GM18861 (cell line): ENCODE measurements around the gene H1-8.
"Not testable (repeated sequence)": the region's sequence is repeated elsewhere in the genome, so short reads cannot be mapped to it uniquely, and the experiment has no call there.

Experiments used
- ATAC-seq: cut with Tn5 transposase; IDR thresholded peaks from one replicate; pipeline ENCODE4 v1.9.1; 2021; ENCODE audit not compliant: unreplicated experiment

The H1-8 gene, protein sequence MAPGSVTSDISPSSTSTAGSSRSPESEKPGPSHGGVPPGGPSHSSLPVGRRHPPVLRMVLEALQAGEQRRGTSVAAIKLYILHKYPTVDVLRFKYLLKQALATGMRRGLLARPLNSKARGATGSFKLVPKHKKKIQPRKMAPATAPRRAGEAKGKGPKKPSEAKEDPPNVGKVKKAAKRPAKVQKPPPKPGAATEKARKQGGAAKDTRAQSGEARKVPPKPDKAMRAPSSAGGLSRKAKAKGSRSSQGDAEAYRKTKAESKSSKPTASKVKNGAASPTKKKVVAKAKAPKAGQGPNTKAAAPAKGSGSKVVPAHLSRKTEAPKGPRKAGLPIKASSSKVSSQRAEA

DNA sequence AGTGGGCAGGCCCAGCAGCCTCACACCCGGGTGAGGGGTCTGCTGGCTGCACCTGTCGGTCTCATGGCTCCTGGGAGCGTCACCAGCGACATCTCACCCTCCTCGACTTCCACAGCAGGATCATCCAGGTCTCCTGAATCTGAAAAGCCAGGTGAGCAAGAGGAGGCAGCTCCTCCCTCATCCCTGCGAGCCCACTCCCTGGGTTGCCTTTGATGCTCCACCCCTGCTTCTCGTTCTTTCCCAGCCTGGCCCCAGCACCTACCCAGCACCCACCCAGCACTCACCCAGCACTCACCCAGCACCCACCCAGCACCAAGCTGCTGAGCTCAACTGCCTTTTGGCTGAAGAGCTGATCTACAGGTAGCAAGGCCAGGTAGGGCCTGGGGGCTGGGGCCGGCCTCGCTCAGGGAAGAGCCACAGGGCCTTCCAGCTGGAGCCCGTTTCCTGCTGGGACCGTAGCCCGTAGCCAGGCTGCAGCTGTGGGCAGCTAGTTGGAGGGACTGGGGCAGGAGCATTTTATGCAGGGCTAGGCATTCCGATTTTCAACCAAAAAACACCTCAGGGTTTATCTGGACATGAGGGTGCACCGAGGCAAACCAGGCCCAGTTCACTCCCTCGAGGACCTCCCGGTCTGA lies at the start of gene H1-8:
Gene H1-8, plus strand, starts transcription at position 20 of the 635 bp plus-strand sequence. Its CDS starts 44 bp downstream, at position 64.
- no peak for ATAC-seq

DNA sequence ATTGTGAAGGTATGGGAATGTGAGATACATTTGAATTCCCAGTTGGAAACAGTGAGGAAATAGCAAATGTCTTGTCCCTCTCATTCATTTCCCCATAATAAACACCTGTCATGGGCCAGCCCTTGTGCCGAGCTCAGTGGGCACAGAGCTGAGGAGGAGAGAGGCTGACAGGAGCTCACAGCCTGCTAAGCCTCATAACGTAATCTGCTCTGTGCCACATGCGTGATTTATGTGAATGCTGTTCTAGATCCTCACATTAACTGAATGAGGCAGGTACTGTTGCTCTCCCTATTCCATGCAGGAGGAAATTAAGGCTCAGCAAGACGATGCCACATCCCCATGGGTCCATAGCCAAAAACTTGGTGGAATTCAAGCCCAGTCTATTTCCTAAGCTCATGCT lies 49.8 kb upstream of the H1-8 start:
- no peak for ATAC-seq

DNA sequence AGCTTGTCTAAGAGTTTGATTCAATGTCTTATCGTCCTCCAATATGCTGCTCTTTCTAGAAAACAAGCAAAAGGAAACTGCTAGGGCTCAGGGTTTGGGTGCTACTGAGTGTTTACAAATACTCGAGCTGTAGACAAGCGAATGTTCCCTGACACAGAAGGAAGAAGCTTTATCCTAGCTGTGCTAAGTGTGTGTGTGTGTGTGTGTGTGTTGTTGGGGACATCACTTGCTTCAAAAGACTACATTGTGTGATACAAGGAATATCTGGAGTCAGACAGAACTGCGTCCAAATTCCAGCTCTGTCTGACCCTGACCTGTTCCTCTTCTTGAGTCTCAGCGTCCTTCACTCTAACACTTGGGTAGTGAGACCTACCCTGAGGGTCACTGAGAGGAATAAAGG lies 48.5 kb upstream of the H1-8 start:
- not testable (repeated sequence) for ATAC-seq

DNA sequence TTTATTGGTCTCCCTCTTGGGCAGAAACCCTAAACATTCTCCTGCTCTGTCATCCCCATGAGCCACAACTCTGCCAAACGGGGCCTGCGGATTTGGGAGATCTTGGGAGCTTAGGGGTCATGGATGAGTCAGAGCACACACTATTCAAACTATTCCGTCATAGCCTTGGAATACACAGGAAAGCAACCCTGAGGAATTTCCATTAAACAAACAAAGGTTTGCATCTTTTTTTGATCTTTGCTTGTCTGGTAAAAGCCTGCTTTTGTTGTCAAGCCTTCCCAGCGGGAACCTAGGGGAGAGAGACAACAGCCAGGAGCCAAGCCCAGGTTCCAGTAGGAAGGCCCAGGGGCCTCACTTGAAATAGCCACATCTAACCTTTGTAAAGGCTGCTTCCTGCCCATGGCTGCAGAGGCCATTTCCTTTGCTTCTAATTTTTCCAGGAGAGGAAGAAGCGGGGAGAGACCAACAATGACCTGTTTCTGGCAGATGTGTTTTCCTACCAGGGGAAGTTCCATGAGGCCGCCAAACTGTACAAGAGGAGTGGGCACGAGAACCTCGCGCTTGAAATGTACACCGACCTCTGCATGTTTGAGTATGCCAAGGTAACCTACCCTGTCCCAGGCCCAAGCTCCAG lies 47.9 kb upstream of the H1-8 start:
- not testable (repeated sequence) for ATAC-seq

DNA sequence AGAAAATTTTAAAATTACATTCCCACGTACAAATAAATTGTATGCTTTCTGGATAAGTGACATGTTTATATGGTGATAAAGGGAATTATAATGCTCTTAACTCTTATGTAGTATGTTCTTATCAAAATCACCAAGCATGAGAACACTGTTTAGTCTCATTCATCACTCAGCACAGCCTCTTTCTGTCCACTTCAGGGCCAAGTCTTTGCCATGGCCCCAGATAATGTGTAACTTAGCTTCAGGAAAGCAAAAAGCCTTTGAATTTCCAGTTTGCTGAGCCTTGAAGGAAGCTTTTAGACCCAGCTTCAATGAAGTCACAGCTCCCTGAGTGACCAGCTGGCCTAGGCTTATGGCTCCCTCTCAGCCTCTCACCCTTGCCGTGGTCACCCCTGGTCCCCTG lies 45.1 kb upstream of the H1-8 start:
- ATAC-seq = not testable (repeated sequence)

DNA sequence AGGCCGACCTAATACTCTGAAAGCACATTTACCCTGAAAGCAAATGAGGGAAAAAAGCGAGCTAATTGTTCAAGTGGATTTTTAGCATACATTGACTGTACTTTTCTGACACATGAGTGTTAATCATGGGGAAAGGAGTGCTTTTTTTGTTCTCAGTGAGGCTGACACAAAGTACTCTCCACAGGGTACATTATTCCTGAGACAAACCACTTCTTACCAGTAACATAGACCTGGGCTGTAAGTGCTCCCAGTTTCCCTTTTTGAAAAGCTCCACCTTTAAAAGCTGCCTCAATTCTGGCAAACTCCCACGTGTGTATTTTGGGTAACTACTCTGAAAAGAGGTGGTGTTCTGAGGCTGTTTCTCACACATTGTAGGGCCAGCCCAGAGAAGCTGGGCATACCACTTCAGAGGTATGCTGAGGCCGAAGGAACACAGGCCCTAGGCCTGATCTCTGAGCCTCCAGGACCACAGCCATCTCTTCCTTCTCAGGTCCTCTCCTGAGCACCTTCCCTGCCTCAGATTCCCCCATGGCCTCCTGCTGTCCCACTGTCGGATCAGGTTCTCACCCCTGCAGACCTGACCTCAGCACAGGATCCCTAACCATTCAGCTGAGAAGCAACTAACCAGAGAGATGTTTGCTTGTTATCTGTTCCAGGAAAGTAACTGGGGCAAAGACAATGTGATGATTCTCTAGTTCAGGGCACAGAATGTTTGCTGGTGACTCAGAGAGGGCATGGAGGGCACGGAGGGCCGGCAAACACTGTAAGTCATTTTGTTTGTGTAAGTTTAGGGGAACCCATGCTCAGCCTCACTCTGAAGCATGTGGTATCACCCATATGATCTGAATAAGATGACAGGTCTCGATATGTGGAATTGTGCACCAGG lies 44.1 kb upstream of the H1-8 start:
- ATAC-seq = not testable (repeated sequence)

DNA sequence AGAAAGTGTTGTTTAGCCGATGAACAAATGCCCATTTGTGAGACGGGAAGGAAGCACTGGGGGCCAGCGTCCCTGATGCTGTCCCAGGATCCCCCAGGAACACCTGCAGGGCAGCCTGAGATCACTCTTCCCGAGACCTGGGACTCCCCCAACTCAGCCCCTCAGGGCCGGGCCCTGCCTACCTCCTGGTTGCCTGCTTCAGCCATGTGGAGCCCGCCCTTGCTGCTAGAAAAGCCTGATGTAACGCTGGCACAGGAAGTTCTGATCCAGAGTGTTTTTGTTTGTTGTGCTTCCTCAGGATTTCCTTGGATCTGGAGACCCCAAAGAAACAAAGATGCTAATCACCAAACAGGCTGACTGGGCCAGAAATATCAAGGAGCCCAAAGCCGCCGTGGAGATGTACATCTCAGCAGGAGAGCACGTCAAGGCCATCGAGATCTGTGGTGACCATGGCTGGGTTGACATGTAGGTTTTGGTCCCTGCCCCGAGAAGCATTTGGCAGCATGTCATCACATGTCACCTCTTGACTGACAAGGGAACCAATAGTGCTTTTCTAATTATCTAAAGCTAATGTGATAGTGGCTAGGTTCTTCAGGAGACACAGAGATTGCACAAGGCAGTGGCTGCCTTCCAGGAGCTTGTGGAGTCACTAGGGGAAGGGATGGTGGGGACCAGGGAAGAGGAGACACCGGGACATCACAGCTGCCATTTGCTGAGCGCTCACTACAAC lies 43.2 kb upstream of the H1-8 start:
- ATAC-seq = not testable (repeated sequence)

DNA sequence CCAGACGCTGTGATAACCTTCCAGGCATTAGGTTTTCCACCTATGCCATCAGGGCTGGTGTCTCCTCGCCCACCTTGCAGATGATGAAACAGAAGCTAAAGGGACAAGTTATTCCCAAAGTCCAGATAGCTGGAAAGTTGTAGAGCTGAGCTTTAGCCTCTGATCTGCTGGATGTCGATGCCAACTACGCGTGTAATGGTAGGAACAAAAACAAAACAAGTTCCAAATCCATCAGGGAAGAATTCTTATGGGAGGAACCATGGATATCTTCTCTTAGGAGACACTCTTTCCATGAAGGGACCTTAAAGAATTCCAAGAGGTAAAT lies 42.7 kb upstream of the H1-8 start:
- no peak for ATAC-seq

DNA sequence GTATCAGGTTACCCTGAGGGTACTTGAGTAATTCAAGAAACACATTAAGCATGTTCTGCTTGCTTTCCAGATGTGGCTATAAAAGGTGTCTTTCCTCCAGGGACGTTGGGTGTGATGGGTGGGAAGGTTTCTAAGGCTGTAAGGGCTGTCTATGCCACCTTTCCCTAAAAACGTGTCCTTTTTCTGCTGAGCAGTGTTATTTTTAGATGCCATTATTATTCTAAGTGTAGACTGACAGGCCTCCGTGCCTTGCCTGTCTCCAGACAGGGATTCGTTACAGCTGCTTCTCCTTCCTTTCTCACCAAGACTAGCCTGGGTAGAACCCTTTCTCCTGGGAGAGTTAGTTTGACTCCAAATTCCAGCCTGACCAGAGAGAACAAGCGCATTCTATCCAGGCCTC lies 41.3 kb upstream of the H1-8 start:
- ATAC-seq = no peak

DNA sequence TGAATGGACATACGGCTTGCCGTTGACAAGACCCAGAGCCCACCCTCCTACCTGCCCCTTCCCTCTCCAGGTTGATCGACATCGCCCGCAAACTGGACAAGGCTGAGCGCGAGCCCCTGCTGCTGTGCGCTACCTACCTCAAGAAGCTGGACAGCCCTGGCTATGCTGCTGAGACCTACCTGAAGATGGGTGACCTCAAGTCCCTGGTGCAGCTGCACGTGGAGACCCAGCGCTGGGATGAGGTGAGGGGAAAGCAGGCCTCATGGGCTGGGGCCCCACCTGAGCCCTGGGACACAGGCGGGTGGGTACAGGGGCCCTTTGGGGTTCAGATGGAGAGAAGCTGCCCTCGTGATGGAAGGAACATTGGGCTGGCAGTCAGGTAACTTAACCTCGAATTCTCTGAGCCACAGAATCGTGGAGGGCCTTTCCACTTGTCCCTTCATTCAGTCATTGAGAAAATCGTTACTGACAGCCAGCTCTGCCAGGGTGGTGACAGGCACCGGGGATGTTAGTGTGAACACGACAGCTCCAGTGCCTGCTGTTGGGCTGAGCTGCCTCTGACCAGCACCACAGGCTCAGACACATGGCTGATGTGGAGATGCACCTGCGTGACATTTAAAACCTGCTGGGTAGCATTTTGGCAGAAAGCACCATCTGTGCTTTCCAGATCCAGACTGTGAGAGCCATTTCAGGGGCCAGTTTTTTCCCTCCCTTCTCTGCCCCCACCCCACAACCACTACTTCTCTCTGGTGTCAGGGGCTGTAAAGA lies 40.1 kb upstream of the H1-8 start:
- no peak for ATAC-seq

DNA sequence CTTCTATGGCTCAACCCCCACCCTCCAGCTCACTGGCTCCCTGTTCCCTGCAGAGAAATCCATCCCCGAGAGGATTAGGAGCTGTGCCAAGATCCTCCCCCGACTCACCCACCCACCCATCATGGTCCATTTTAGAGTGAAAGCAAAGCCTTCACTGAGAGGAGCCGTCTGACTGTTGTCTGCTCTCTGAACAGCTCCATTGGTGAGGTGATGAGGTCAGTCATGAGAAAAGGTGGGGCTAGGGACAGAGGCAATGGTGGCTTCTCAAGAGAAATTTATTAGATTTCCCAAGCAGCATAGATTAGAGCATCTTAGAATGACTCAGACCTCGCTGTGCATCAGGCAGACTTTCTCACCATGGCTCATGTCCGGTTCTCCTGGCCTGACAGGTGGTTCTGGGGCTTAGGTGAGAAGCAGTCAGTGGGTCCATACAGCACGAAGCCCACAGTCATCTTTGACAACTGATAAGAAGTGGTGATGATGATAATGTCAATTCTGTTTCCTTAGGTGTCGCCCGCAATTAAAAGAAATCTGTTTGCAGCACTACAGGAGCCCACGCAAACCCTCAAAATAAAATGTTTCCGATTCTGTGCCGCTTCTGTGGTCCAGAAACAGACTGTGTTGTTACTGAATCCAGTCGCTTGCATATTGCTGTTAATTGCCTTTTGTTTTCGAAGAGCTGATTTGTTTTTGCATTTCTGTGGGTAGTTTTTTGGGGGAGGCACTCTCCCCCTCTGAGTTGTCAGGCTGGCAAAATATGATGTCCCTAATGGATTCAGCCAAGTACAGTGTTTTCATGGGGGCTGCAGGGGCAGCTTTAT lies 39.3 kb upstream of the H1-8 start:
- no peak for ATAC-seq

DNA sequence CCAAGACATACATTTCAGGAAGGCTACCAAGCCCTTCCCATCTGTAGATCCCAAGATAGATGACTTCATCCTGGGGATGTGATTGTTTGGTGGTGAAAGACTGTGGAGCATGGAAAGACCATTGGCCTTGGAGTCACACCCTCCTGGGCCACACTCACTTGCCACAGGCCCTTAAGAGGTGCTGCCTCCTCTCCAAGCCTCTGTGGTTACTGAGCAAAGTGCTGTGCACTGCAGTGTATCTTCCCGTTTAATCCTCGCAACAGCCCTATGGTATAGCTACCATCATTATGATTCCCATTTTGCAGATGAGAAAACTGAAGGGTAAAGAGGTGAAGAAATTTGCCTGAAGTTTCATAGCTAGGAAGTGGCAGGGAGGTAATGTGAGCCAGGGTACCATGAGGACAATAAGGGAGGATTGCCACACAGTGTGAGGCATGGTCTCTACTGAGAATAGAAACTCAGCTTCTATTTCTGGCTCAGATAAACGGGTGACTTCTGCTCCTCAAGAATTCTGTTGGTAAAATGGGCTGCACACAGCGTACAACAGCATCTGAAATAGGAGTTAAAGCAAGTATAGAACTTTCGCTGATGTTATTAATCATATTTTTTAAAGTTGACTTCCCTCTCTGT lies 38.4 kb upstream of the H1-8 start:
- ATAC-seq = no peak

DNA sequence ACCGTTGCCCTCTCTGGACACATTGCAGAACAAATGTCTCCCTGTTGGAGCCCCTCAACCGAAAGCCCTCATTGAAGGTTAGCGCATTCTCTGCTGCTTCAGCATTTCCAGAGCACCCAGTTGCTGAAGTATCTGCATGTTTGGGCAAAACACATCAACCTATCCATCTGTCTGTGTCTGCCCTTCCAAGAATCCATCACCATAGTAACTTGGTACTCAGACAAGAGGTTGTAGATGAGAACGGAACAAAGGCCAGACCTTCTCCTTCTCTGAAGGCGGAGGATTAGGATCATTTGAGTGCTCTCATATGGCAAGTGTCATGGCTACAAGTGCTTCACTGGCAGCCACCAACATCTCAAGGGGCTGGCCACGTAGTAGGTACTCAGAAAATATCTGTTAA lies 37.6 kb upstream of the H1-8 start:
- ATAC-seq = no peak

DNA sequence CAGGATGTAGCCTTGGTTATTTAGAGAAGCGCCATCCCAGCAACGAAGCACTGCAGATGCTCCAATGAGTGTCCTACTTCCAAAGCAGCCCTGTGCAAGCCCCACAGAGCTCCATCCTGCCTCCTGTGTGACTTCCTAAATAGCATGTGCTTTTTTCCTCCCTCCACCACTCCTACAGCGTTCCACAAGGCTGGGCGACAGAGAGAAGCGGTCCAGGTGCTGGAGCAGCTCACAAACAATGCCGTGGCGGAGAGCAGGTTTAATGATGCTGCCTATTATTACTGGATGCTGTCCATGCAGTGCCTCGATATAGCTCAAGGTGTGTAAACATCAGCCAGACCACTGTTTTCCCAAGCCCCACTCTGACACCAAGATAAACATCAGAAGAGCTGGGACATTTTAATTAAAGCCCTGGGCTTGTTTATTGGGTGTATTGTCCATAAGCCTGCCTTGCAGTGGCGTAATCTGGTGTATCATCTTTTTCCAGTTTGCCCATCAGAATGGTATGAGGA lies 36.7 kb upstream of the H1-8 start:
- no peak for ATAC-seq

DNA sequence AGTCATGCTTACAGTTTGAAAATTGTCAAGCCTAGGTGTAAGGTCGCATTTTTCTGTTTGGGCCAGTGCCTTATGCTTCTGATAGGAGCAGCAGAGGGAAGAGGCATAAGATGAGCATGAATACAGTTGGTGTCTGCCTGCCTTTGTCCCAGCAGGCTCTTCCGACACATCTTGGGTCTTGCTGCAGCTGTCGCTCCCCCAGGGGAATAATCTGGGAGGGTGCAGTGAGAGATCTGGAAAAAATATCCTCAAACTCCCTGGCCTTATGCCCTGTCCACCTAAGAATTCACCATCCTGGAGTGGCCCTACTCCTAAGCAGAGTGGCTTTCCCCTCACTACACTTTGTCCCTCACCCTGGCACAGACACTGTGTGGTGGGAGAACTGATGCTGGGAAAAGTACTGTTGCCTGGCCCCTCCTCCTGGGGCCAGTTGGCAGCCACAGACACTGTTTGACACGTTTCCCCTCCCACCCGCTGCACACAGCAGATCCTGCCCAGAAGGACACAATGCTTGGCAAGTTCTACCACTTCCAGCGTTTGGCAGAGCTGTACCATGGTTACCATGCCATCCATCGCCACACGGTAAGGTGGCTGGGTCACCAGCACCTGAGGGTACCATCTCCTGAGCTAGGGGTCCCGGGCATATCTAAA lies 35.7 kb upstream of the H1-8 start:
- ATAC-seq = no peak

DNA sequence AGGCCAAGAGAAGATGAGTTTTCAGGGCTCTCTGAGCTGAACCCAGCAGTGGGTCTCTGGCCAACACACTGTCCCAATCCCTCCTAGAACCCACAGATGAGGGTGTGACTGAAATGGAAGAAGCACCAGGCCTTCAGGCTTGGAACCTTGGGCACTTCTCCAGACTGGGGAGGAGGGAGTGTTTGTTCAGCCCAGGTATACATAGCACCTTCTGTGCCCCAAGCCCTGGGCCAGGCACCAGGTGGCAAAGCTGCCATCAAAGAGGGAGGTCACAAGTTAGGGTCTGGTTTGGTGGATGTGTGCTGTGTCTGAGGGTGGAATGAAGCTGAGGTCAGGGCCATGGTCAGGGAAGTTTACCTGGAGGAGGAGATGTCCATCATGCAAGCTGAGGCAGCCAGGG lies 30.4 kb upstream of the H1-8 start:
- no peak for ATAC-seq

DNA sequence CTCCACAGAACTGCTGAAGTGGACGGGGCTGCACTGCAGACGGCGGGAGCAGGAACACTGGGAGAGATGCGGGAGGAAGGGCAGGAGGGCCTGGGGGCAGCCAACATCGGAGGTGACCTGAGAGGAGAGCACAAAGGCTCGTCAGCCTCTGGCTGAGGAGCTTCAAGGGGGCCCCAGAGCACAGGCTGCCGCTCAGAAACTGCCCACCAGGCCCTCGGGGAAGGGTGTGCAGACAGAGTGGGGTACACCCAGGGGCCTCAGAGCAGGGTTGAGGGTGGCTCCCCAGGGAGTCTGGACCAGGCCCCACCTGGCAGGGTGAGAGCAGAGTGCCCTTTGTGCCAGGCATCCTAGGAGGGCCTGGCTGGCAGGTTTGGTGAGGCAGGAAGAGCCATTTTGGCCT lies 29.3 kb upstream of the H1-8 start:
- no peak for ATAC-seq

DNA sequence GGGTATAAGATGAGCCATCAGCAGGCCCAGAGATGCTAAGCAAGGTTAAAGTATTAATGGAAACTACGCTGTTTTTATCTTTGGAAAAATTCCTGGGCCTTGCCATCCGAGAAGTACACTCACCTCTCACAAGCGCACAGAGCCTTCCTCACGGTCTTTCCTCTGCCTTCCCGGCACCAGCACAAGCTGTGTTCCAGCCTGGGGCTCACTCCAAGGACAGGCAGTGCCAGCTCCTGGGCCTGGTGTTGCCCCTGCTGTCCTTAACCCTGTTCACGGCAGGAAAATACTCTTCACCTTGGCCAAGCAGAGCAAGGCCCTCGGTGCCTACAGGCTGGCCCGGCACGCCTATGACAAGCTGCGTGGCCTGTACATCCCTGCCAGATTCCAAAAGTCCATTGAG lies 28.9 kb upstream of the H1-8 start:
- no peak for ATAC-seq
